Spleen (tissue), 7 donors: ENCODE measurements around the gene DAPK2.

Source experiments
- CTCF ChIP-seq, 11 experiments: fragments of 200-600 bp in 7 of 11; fragments of 450-650 bp in 4 of 11; sonication (generic) in 4 of 11; IDR thresholded peaks in 8 of 11; conservative IDR thresholded peaks in 3 of 11; 1 replicate in 7 of 11; 2 replicates in 4 of 11; pipeline versions ENCODE4 v1.4.0 to v1.8.0; 2016 to 2021; ENCODE audit warnings: antibody characterized with exemption in 11 of 11, inconsistent platforms in 4 of 11, mild to moderate bottlenecking in 1 of 11
- POLR2A ChIP-seq, 3 donors: fragments of 450-650 bp; IDR thresholded peaks; one replicate each; pipeline ENCODE4 v1.5.1; 2017; ENCODE audit warnings: antibody characterized with exemption in 3 of 3, mild to moderate bottlenecking in 1 of 3
- POLR2AphosphoS5 ChIP-seq, 3 donors: sonication (generic); formaldehyde crosslinking; IDR thresholded peaks; one replicate each; pipeline ENCODE4 v1.5.1; 2017; ENCODE audit warnings: antibody characterized with exemption in 3 of 3
- donor health status: DM: no; HTN: no; CAD: no; lungs with moderate emphysema.
- donor health status: DM: no; HTN: no; CAD: no.
- donor health status: DM: no; HTN: no; CAD: no.

GRCh38 chr15:63913336-63913735 lies 132.9 kb downstream of the DAPK2 start:
- TF ChIP-seq CTCF (IDR thresholded peaks at IDR 0.05 in 8 of 11, conservative IDR thresholded peaks at IDR 0.05 in 3 of 11) (no peak), POLR2A (IDR thresholded peaks at IDR 0.05) (no peak), POLR2AphosphoS5 (IDR thresholded peaks at IDR 0.05) (no peak)
